ENCODE results near the gene RHD. TPM values are rescaled to one million over a fixed set of nuclear protein-coding genes. Genes with fewer than 3 reads are reported as not detected.
"Not testable (repeated sequence)": the region's sequence is repeated elsewhere in the genome, so short reads cannot be mapped to it uniquely, and the experiment has no call there.

RHD gene
- total RNA-seq, 1 donor from 2014 or later, result not detected

DNA sequence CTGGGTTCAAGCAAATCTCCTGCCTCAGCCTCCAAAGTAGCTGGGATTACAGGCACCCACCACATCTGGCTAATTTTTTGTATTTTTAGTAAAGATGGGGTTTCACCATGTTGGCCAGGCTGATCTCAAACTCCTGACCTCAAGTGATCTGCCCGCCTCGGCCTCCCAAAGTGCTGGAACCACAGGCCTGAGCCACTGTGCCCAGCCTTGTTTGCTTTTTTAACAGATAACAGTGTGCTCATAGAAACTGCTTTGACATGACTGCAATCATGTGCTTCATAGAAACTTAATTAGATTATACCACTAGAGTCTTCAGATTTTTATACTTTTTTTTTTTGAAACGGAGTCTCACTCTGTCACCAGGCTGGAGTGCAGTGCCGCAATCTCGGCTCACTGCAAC lies 57.0 kb downstream of the RHD start:
- H3K4me1 ChIP-seq, result peaks cover 21% of the 10 kb centered on the region
- H3K36me3 ChIP-seq; H3K9me3 ChIP-seq; DNase-seq (ENCODE audit: extremely low spot score in 2 of 2); intact Hi-C loops (cut with DNase I); H3K27me3 ChIP-seq; H3K4me3 ChIP-seq: not testable (repeated sequence)
- H3K27ac ChIP-seq, result peak overlapping the region; percentile 62

DNA sequence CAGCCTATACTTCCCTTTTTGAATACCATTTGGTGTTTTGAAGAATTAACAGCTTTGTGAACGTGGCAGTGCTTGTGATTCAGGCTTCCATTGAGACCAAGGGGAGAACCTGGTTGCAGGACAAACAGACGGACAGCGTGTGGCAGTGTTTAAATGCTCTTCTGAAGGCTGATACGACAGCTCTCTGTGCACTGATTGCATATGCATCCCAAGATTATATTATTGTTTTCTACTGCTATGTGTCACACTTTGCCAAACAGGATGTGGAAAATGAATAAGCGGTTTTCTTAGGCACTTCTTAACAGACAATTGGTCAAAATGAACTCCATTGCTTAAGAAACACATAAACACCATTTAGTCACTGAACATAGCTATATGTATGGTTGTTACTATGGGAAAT lies 57.6 kb downstream of the RHD start:
- intact Hi-C loops (cut with DNase I); H3K36me3 ChIP-seq; H3K4me3 ChIP-seq; DNase-seq (ENCODE audit: extremely low spot score in 2 of 2); H3K27me3 ChIP-seq; H3K9me3 ChIP-seq: not testable (repeated sequence)
- H3K4me1 ChIP-seq, result peaks cover 21% of the 10 kb centered on the region
- H3K27ac ChIP-seq, result peak overlapping the region; percentile 62

DNA sequence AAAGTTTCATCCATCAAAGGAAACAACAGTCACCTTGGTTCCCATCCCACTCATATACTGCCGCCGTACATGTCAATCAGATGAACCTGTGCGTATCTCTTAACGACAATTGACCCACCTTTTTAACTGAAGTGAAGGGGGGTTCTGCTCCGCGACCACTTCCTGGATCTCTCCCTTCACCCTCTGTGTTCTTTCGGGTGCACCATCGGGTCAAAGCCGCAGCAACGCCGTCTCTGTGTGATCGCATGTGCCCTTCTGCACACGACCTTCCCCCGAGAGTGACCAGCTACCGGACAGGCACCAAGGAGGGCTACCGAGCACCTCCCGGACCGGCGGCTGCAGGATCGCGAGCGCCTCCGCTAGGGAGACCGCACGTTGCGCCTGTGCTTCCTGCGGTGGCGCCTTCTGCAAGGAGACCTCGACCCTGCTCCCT lies 64.6 kb downstream of the RHD start:
- Histone ChIP-seq H3K4me1 (peaks cover 35% of the 10 kb centered on the region), H3K27ac (peak overlapping the region; percentile 73), H3K4me3 (peak overlapping the region; percentile 66 to 95)
- intact Hi-C loops (cut with DNase I); H3K9me3 ChIP-seq; H3K36me3 ChIP-seq; DNase-seq (ENCODE audit: extremely low spot score in 2 of 2); H3K27me3 ChIP-seq: not testable (repeated sequence)

DNA sequence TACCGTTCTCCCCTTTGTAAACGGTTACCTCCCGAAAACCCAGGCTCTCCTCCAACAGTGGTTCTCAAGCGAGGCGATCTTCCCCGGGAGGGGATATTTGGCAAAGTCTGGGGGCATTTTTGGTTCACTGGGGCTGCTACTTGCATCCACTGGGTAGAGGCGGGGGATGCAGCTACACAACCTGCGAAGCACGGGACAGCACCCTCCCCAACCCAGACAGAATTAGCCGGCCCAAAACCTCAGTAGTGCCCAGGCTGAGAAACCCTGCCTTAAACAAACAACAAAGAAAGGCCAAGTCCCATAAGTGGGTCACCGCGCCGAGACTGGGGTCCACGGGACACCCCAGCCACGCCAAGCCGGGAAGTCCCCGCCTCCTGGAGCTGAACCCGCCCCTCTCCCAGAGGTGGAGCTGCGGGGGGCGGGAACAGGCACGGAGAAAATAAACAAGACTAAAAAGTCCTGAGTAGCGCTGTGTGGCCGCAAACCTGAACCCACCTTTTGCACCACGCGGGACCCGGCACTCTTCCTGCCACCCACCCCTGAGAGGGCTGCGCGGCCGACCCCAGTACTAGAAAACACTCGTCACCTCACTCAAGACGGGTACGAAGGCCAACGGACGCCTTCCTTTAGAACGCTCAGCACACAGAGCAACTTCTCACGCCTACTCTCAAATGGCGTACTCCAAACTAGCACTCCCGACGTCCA lies 65.3 kb downstream of the RHD start:
- H3K9me3 ChIP-seq; intact Hi-C loops (cut with DNase I); DNase-seq (ENCODE audit: extremely low spot score in 2 of 2); H3K36me3 ChIP-seq; H3K27me3 ChIP-seq: not testable (repeated sequence)
- Histone ChIP-seq H3K4me1 (peaks cover 39% of the 10 kb centered on the region), H3K27ac (peak overlapping the region; percentile 98), H3K4me3 (peak overlapping the region; percentile 80 to 95)

DNA sequence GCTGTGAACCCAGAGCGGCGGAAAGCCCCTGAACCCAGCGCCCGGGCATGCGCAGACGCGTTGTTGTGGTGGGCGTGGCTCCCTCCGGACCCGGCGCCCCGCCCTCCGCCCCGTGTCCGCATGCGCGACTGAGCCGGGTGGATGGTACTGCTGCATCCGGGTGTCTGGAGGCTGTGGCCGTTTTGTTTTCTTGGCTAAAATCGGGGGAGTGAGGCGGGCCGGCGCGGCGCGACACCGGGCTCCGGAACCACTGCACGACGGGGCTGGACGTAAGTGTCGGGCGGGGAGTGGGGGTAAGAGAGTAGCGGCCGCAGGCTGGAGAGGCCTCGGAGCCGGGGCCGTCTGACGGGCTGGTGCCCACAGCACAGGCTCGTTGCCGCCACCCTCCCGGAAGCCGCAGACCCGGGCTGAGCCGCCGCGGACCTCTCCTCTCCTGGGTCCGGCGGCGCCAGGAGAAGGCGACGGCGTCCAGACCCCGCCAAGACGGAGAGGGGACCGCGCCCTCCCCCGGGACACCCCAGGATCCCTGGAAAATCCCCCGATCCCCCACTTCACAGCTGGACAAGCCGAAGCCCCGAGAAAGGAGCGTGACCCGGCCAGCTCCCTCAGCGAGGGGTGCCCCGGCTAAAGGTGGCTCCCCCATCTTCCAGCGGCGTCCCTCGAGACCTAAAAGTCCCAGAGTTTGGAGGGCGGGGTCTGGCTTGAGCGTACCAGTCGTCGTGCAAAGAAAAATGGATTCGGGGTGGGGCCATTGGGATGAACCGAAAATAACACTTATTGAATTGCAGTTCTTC lies 66.1 kb downstream of the RHD start, which contains the start of gene TMEM50A:
Gene TMEM50A, plus strand, starts transcription at position 147 of the 794 bp plus-strand sequence. CDS start 2,153 bp downstream, outside the sequence.
- intact Hi-C loops (cut with DNase I), result no loop called here
- Histone ChIP-seq H3K4me3 (peak within 1 kb of the TSS; percentile 80 to 95), H3K27me3 (no peaks in the 10 kb centered on the region), H3K9me3 (no peaks in the 10 kb centered on the region), H3K36me3 (peaks cover 0 to 6% of the 10 kb centered on the region in 2 donors), H3K27ac (peak within 1 kb of the TSS; percentile 98), H3K4me1 (peaks cover 37% of the 10 kb centered on the region)
- DNase-seq (ENCODE audit: extremely low spot score in 2 of 2), result peak in 1 of 2 donors; percentile 90
- peak; percentile 91 to 96 for TF ChIP-seq POLR2AphosphoS5 (IDR thresholded peaks at IDR 0.05; ENCODE audit: insufficient read depth in 1 of 2, low read depth in 1 of 2)
- TF ChIP-seq, protein P1, sequence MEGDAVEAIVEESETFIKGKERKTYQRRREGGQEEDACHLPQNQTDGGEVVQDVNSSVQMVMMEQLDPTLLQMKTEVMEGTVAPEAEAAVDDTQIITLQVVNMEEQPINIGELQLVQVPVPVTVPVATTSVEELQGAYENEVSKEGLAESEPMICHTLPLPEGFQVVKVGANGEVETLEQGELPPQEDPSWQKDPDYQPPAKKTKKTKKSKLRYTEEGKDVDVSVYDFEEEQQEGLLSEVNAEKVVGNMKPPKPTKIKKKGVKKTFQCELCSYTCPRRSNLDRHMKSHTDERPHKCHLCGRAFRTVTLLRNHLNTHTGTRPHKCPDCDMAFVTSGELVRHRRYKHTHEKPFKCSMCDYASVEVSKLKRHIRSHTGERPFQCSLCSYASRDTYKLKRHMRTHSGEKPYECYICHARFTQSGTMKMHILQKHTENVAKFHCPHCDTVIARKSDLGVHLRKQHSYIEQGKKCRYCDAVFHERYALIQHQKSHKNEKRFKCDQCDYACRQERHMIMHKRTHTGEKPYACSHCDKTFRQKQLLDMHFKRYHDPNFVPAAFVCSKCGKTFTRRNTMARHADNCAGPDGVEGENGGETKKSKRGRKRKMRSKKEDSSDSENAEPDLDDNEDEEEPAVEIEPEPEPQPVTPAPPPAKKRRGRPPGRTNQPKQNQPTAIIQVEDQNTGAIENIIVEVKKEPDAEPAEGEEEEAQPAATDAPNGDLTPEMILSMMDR (IDR thresholded peaks at IDR 0.05), result peak in 1 of 3 experiments; percentile 5
- TF ChIP-seq POLR2A (IDR thresholded peaks at IDR 0.05), result peak in 1 of 2 donors; percentile 82

DNA sequence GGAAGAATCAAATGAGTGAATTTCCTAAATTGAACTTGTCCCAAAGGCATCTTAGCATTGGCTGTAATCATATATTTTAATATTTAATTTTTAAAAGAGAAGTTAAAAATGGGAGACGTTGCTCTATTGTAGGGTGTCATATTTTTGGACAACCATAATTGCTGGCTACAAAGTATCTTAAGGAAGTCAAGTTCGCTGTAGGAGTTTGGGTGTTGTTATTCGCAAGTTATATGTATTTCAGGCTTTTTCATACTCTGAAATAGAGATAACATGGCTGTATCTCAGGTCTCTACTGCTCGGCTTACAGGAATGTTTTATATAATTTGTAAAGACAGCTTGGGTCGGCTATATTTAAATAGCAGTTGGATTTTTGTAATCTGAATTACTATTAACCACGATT lies 66.7 kb downstream of the RHD start:
- no peak for TF ChIP-seq POLR2A (IDR thresholded peaks at IDR 0.05)
- TF ChIP-seq POLR2AphosphoS5 (IDR thresholded peaks at IDR 0.05; ENCODE audit: insufficient read depth in 1 of 2, low read depth in 1 of 2), result no peak
- TF ChIP-seq, protein P1 (IDR thresholded peaks at IDR 0.05), result no peak

DNA sequence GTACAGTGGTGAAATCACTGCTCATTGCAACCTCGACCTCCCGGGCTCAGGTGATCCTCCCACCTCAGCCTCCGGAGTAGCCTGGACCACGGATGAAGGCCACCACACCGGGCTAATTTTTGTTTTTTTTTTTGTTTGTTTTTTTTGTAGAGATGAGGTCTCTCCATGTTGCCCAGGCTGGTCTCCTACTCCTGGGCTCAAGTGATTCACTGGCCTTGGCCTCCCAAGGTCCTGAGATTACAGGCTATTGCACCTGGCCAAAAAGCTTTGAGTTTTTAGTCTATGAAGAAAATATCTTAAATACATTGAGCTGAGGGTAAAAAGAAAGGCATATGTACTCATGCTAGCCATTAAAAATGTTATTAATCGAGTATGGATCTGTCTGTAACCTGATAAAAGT lies 69.4 kb downstream of the RHD start:
- TF ChIP-seq, protein P1 (IDR thresholded peaks at IDR 0.05), result no peak
- TF ChIP-seq POLR2A (IDR thresholded peaks at IDR 0.05) (no peak), POLR2AphosphoS5 (IDR thresholded peaks at IDR 0.05; ENCODE audit: insufficient read depth in 1 of 2, low read depth in 1 of 2) (no peak)
- no peak for DNase-seq (ENCODE audit: extremely low spot score in 2 of 2)
- Histone ChIP-seq H3K36me3 (peaks cover 0 to 18% of the 10 kb centered on the region in 2 donors), H3K27me3 (no peaks in the 10 kb centered on the region), H3K9me3 (no peaks in the 10 kb centered on the region), H3K27ac (no peak overlapping the region), H3K4me1 (peaks cover 47% of the 10 kb centered on the region), H3K4me3 (no peak overlapping the region)
- intact Hi-C loops (cut with DNase I), result no loop called here

More for the DNA sequence above, 66.7 kb downstream of the RHD start:
- Histone ChIP-seq H3K27ac (peak overlapping the region; percentile 98), H3K36me3 (peaks cover 0 to 12% of the 10 kb centered on the region in 2 donors), H3K27me3 (no peaks in the 10 kb centered on the region), H3K9me3 (no peaks in the 10 kb centered on the region), H3K4me3 (peak overlapping the region; percentile 80 to 95), H3K4me1 (peaks cover 43% of the 10 kb centered on the region)
- no peak for DNase-seq (ENCODE audit: extremely low spot score in 2 of 2)
- intact Hi-C loops (cut with DNase I), result no loop called here
